T-cell (primary cell): ENCODE data around the gene CDH22. TPM values are rescaled to one million over a fixed set of nuclear protein-coding genes. Genes with fewer than 3 reads are reported as not detected.

Experiments
- ATAC-seq, 4 experiments: fragments of 200-7000 bp in 3 of 4; fragments of 150-1000 bp in 1 of 4; cut with Tn5 transposase; replicated peaks in 1 of 4; 1 replicate in 3 of 4; 2 replicates in 1 of 4; pipeline ENCODE4 v1.10.0; 2021; ENCODE audit warnings: moderate library complexity in 3 of 4, mild to moderate bottlenecking in 2 of 4, moderate number of reproducible peaks in 1 of 4
- CTCF ChIA-PET, 2 donors: fragments of 300-600 bp; sonication (Branson Sonifier 250); formaldehyde crosslinking; loops; one replicate each; lab custom pipeline; 2022; ENCODE audit warnings: antibody characterized with exemption in 2 of 2; lab: Charles Lee
- POLR2A ChIA-PET, 2 donors: fragments of 300-600 bp; sonication (Branson Sonifier 250); formaldehyde crosslinking; loops; one replicate each; lab custom pipeline; 2022; ENCODE audit warnings: antibody characterized with exemption in 2 of 2; lab: Charles Lee
- DNase-seq, 35 experiments: peaks; one replicate each; pipeline versions ENCODE4 v3.0.0 to v3.0.0-alpha.2; 2013 to 2023
- H3K27ac ChIP-seq: one replicate; pipeline ENCODE4 v1.5.1; 2013; ENCODE audit warnings: low read length
- H3K27me3 ChIP-seq, 2 experiments: replicated peaks in 1 of 2; 1 replicate in 1 of 2; 2 replicates in 1 of 2; pipeline versions ENCODE4 v1.6.1 to v1.7.0; 2013; ENCODE audit warnings: low read length in 1 of 2, mixed read lengths in 1 of 2; ENCODE audit not compliant: control insufficient read depth in 2 of 2, insufficient read depth in 2 of 2; ENCODE audit errors: extremely low read depth in 1 of 2
- H3K36me3 ChIP-seq, 2 donors: 1 replicate in 1 of 2; 2 replicates in 1 of 2; pipeline versions ENCODE4 v1.6.1 to v1.7.0; 2013; ENCODE audit warnings: low read length in 1 of 2; ENCODE audit not compliant: control insufficient read depth in 2 of 2, insufficient read depth in 1 of 2; ENCODE audit errors: extremely low read depth in 1 of 2
- H3K4me1 ChIP-seq, 2 experiments: 1 replicate in 1 of 2; 2 replicates in 1 of 2; pipeline versions ENCODE4 v1.6.1 to v1.7.0; 2013; ENCODE audit warnings: low read length in 2 of 2, mixed read lengths in 1 of 2; ENCODE audit not compliant: insufficient read depth in 2 of 2, control insufficient read depth in 1 of 2; ENCODE audit errors: extremely low read depth in 1 of 2
- H3K4me3 ChIP-seq, 2 donors: 1 replicate in 1 of 2; 2 replicates in 1 of 2; pipeline versions ENCODE4 v1.5.1 to v1.7.0; 2013; ENCODE audit warnings: mild to moderate bottlenecking in 2 of 2, low read length in 1 of 2, moderate library complexity in 1 of 2; ENCODE audit not compliant: control insufficient read depth in 1 of 2; ENCODE audit errors: extremely low read depth in 1 of 2
- H3K9me3 ChIP-seq: 2 replicates; pipeline ENCODE4 v1.7.0; 2013
- H3K27ac Mint-ChIP-seq, 2 donors: one replicate each; pipeline ENCODE4 v1.8.0; 2020 to 2021; ENCODE audit warnings: mild to moderate bottlenecking in 2 of 2, mixed read lengths in 2 of 2
- H3K27me3 Mint-ChIP-seq, 2 donors: one replicate each; pipeline ENCODE4 v1.8.0; 2021 to 2022; ENCODE audit warnings: mixed read lengths in 2 of 2
- H3K36me3 Mint-ChIP-seq: one replicate; pipeline ENCODE4 v1.8.0; 2021; ENCODE audit warnings: mixed read lengths
- H3K4me1 Mint-ChIP-seq, 3 donors: one replicate each; pipeline ENCODE4 v1.8.0; 2020 to 2022; ENCODE audit warnings: mixed read lengths in 3 of 3, mild to moderate bottlenecking in 1 of 3
- H3K4me3 Mint-ChIP-seq, 3 donors: one replicate each; pipeline ENCODE4 v1.8.0; 2020 to 2022; ENCODE audit warnings: mild to moderate bottlenecking in 3 of 3, mixed read lengths in 3 of 3, moderate library complexity in 3 of 3
- H3K9me3 Mint-ChIP-seq, 3 donors: one replicate each; pipeline ENCODE4 v1.8.0; 2020 to 2022; ENCODE audit warnings: mixed read lengths in 3 of 3
- WGBS: methylation state at CpG from one replicate; pipeline ENCODE4 v1.1.5; 2013; ENCODE audit warnings: missing lambda C conversion rate; ENCODE audit not compliant: insufficient coverage; 5-methylcytosine and 5-hydroxymethylcytosine counted together
- total RNA-seq, 35 experiments: library from RNA in 6 of 35; stranded (reverse) in 6 of 35; fragments of 120-200 nt in 1 of 35; gene quantifications; one replicate each; pipeline versions ENCODE4 v1.2.1 to v1.2.4 and lab custom pipeline; 2013 to 2026

Gene CDH22
- total RNA-seq, 5 donors from 2014 or later (not counting 1 experiment from before 2014, with no cell fraction given), result not detected

GRCh38 chr20:46216770-46217464 is 91.4 kb downstream of the CDH22 start:
- H3K4me3 Mint-ChIP-seq, result no peak overlapping the region
- H3K27ac Mint-ChIP-seq, result no peak overlapping the region
- DNase-seq, result no peak
- Histone ChIP-seq H3K4me3 (no peak overlapping the region), H3K27ac (no peak overlapping the region), H3K36me3 (no peaks in the 10 kb centered on the region), H3K9me3 (no peaks in the 10 kb centered on the region), H3K27me3 (peaks cover 0 to 27% of the 10 kb centered on the region in 2 experiments), H3K4me1 (no peaks in the 10 kb centered on the region)
- H3K36me3 Mint-ChIP-seq, result no peaks in the 10 kb centered on the region
- WGBS, result 90% methylated on average over 15 of the region's 22 CpGs
- POLR2A ChIA-PET, result no interaction called here
- ATAC-seq, result no peak
- no peaks in the 10 kb centered on the region for H3K9me3 Mint-ChIP-seq
- H3K4me1 Mint-ChIP-seq, result no peaks in the 10 kb centered on the region
- H3K27me3 Mint-ChIP-seq, result peaks cover 15 to 22% of the 10 kb centered on the region in 2 donors
- CTCF ChIA-PET, result no interaction called here

GRCh38 chr20:46215913-46216707 is 92.2 kb downstream of the CDH22 start:
- no peaks in the 10 kb centered on the region for H3K9me3 ChIP-seq
- DNase-seq (no peak), ATAC-seq (no peak)
- no peaks in the 10 kb centered on the region for H3K4me1 ChIP-seq
- CTCF ChIA-PET, result no interaction called here
- Mint-ChIP-seq H3K27ac (no peak overlapping the region), H3K4me3 (no peak overlapping the region), H3K36me3 (no peaks in the 10 kb centered on the region), H3K4me1 (no peaks in the 10 kb centered on the region), H3K27me3 (peaks cover 20 to 27% of the 10 kb centered on the region in 2 donors), H3K9me3 (no peaks in the 10 kb centered on the region)
- 76% methylated on average over 6 of the region's 17 CpGs for WGBS
- H3K27me3 ChIP-seq, result peaks cover 0 to 32% of the 10 kb centered on the region in 2 experiments
- POLR2A ChIA-PET, result no interaction called here
- no peaks in the 10 kb centered on the region for H3K36me3 ChIP-seq
- no peak overlapping the region for H3K27ac ChIP-seq
- H3K4me3 ChIP-seq, result no peak overlapping the region

GRCh38 chr20:46214824-46215488 is 93.3 kb downstream of the CDH22 start:
- ChIA-PET POLR2A (no interaction called here), CTCF (no interaction called here)
- DNase-seq (no peak), ATAC-seq (no peak)
- no peaks in the 10 kb centered on the region for H3K9me3 ChIP-seq
- Mint-ChIP-seq H3K4me3 (no peak overlapping the region), H3K36me3 (no peaks in the 10 kb centered on the region), H3K27ac (no peak overlapping the region), H3K4me1 (no peaks in the 10 kb centered on the region), H3K9me3 (no peaks in the 10 kb centered on the region), H3K27me3 (peaks cover 27% of the 10 kb centered on the region in 2 donors)
- no peak overlapping the region for H3K27ac ChIP-seq
- H3K36me3 ChIP-seq, result no peaks in the 10 kb centered on the region
- 100% methylated on average over 1 of the region's 4 CpGs for WGBS
- H3K27me3 ChIP-seq, result peaks cover 0 to 42% of the 10 kb centered on the region in 2 experiments
- no peaks in the 10 kb centered on the region for H3K4me1 ChIP-seq
- no peak overlapping the region for H3K4me3 ChIP-seq

- no peaks in the 10 kb centered on the region for H3K9me3 ChIP-seq
- no peak overlapping the region for H3K27ac ChIP-seq
- peaks cover 32 to 33% of the 10 kb centered on the region in 2 donors for H3K27me3 Mint-ChIP-seq
- POLR2A ChIA-PET, result no interaction called here
- H3K36me3 Mint-ChIP-seq, result no peaks in the 10 kb centered on the region
- no peak overlapping the region for H3K4me3 ChIP-seq
- H3K4me3 Mint-ChIP-seq, result no peak overlapping the region
- H3K27me3 ChIP-seq, result peaks cover 0 to 45% of the 10 kb centered on the region in 2 experiments
- ATAC-seq, result no peak
- DNase-seq, result no peak
- H3K4me1 ChIP-seq, result no peaks in the 10 kb centered on the region
- H3K27ac Mint-ChIP-seq, result no peak overlapping the region
- no peaks in the 10 kb centered on the region for H3K4me1 Mint-ChIP-seq
- WGBS, result 54% methylated on average over 6 of the region's 8 CpGs
- H3K36me3 ChIP-seq, result no peaks in the 10 kb centered on the region
- CTCF ChIA-PET, result no interaction called here
- no peaks in the 10 kb centered on the region for H3K9me3 Mint-ChIP-seq
Observed at GRCh38 chr20:46213946-46214823, 94.1 kb downstream of the CDH22 start.

- no peak overlapping the region for H3K4me3 ChIP-seq
- POLR2A ChIA-PET, result no interaction called here
- no peak for DNase-seq
- WGBS, result 74% methylated on average over 10 of the region's 11 CpGs
- no peaks in the 10 kb centered on the region for H3K9me3 Mint-ChIP-seq
- no peaks in the 10 kb centered on the region for H3K36me3 ChIP-seq
- H3K27me3 ChIP-seq, result peaks cover 0 to 47% of the 10 kb centered on the region in 2 experiments
- peaks cover 38 to 39% of the 10 kb centered on the region in 2 donors for H3K27me3 Mint-ChIP-seq
- H3K27ac Mint-ChIP-seq, result no peak overlapping the region
- no peaks in the 10 kb centered on the region for H3K36me3 Mint-ChIP-seq
- ATAC-seq, result no peak
- no peaks in the 10 kb centered on the region for H3K4me1 ChIP-seq
- H3K27ac ChIP-seq, result no peak overlapping the region
- no peaks in the 10 kb centered on the region for H3K9me3 ChIP-seq
- H3K4me3 Mint-ChIP-seq, result no peak overlapping the region
- CTCF ChIA-PET, result no interaction called here
- no peaks in the 10 kb centered on the region for H3K4me1 Mint-ChIP-seq
Observed at GRCh38 chr20:46212876-46213275, 95.4 kb downstream of the CDH22 start.

GRCh38 chr20:46212252-46212651 is 96.0 kb downstream of the CDH22 start:
- no peaks in the 10 kb centered on the region for H3K9me3 Mint-ChIP-seq
- no peak for DNase-seq
- 36% methylated on average over 3 of the region's 3 CpGs for WGBS
- ChIA-PET POLR2A (interaction anchor here in 1 of 2 donors (0.7 kb wide), 1 partner anchor 16 kb away, joined by 3 read pairs; no protein-coding TSS in a partner anchor), CTCF (no interaction called here)
- Histone ChIP-seq H3K36me3 (no peaks in the 10 kb centered on the region), H3K27me3 (peaks cover 0 to 50% of the 10 kb centered on the region in 2 experiments), H3K9me3 (no peaks in the 10 kb centered on the region), H3K4me3 (no peak overlapping the region), H3K4me1 (no peaks in the 10 kb centered on the region), H3K27ac (no peak overlapping the region)
- H3K36me3 Mint-ChIP-seq, result no peaks in the 10 kb centered on the region
- ATAC-seq, result no peak
- H3K4me3 Mint-ChIP-seq, result no peak overlapping the region
- no peaks in the 10 kb centered on the region for H3K4me1 Mint-ChIP-seq
- no peak overlapping the region for H3K27ac Mint-ChIP-seq
- H3K27me3 Mint-ChIP-seq, result peaks cover 40 to 43% of the 10 kb centered on the region in 2 donors
